Measurements from ENCODE around the gene PRR29.

Gene PRR29

GRCh38 chr17:64048805-64049204, 50.7 kb downstream of the PRR29 start:
- DNase-seq = no peak

DNA sequence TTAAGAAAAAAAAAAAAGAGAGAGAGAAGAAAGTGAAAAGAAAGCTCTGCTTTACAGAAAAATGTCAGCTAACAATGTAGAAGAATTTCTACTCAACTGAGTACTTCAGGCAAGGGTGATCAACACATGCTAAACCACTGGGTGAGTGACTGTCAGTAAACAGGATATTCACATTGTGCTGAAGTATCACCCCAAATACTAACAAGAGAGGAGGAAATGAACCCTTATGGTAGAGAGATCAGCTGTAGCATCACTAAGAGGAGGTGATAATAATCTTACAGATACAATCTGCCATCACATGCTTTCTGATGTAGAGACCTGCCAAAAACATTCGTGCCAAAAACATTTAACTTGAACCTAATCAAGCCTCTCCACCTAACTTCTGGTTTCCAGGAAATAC, 53.0 kb downstream of the PRR29 start:
- no peak for DNase-seq

- no peak for DNase-seq
These were observed 55.0 kb downstream of the PRR29 start for GRCh38 chr17:64053101-64053500.

Data from NCI-H1417 (cell line).